Loucy (cell line): ENCODE measurements around the gene CNN2.

Source experiments
- CTCF ChIP-seq: fragments of 200-600 bp; sonication (generic); conservative IDR thresholded peaks from 2 replicates; pipeline ENCODE4 v1.5.1; 2014; ENCODE audit warnings: mild to moderate bottlenecking, antibody characterized with exemption, low read length
- EZH2phosphoT487 ChIP-seq: fragments of 200-600 bp; IDR thresholded peaks from 2 replicates; pipeline ENCODE4 v1.6.1; 2018; ENCODE audit warnings: antibody characterized with exemption, mild to moderate bottlenecking, moderate library complexity, borderline replicate concordance

- TF ChIP-seq CTCF, result no peak
- no peak for TF ChIP-seq EZH2phosphoT487
Observed at GRCh38 chr19:1087813-1088415, 61.5 kb downstream of the CNN2 start.
